HepG2 (cell line): ENCODE data around the gene CCM2L. TPM values are rescaled to one million over a fixed set of nuclear protein-coding genes. Genes with fewer than 3 reads are reported as not detected.

Experiments
- BCL6 ChIP-seq: IDR thresholded peaks from 2 replicates; pipeline ENCODE4 v1.6.1; 2016; ENCODE audit warnings: missing genetic modification reagents, missing compliant biosample characterization
- CTCF ChIP-seq: sonication (generic); formaldehyde crosslinking; IDR thresholded peaks from 2 replicates; pipeline ENCODE4 v1.5.0; 2020; ENCODE audit warnings: mild to moderate bottlenecking, missing genetic modification reagents, moderate library complexity
- FUBP1 ChIP-seq: sonication (generic); formaldehyde crosslinking; IDR thresholded peaks from 2 replicates; pipeline ENCODE4 v1.5.1; 2020; ENCODE audit warnings: missing genetic modification reagents, mild to moderate bottlenecking, borderline replicate concordance
- NFATC3 ChIP-seq: sonication (generic); formaldehyde crosslinking; IDR thresholded peaks from 2 replicates; pipeline ENCODE4 v1.5.1; 2020; ENCODE audit warnings: mild to moderate bottlenecking, missing genetic modification reagents
- PRMT3 ChIP-seq: sonication (generic); formaldehyde crosslinking; IDR thresholded peaks from 2 replicates; pipeline ENCODE4 v1.8.1; 2022; ENCODE audit warnings: low read depth, mild to moderate bottlenecking, moderate library complexity, missing genetic modification reagents, borderline replicate concordance
- ZNF343 ChIP-seq: sonication (generic); formaldehyde crosslinking; IDR thresholded peaks from 2 replicates; pipeline ENCODE4 v1.4.0; 2020; ENCODE audit warnings: mild to moderate bottlenecking, missing genetic modification reagents
- ZNF749 ChIP-seq: sonication (generic); formaldehyde crosslinking; IDR thresholded peaks from 2 replicates; pipeline ENCODE4 v1.8.0; 2022; ENCODE audit warnings: mild to moderate bottlenecking, missing genetic modification reagents, moderate library complexity, borderline replicate concordance
- polyA plus RNA-seq, 8 experiments: library from polyadenylated mRNA; depleted of rRNA in 3 of 8; stranded (reverse) in 7 of 8; unstranded in 1 of 8; fragments of >200 nt; fragmentation: Illumina TruSeq in 4 of 8; extraction: Trizol in 4 of 8; gene quantifications; 2 replicates each; pipeline versions ENCODE4 v1.2.1 to v1.2.3, GENCODE V29; 2011 to 2016; ENCODE audit warnings: low read depth in 4 of 8, missing spikeins in 1 of 8, mixed read lengths in 1 of 8; ENCODE audit not compliant: insufficient read depth in 1 of 8
- total RNA-seq, 5 experiments: library from RNA; depleted of rRNA; stranded (reverse); fragments of >200 nt; fragmentation: Illumina TruSeq; extraction: Trizol; gene quantifications; 2 replicates each; pipeline ENCODE4 v1.2.3, GENCODE V29; 2016; ENCODE audit warnings: low read depth in 1 of 5
- TF ChIP-seq, protein P1 (sequence below): IDR thresholded peaks from 2 replicates; pipeline ENCODE4 v1.6.1; 2016
- TF ChIP-seq, protein P2 (sequence below): sonication (generic); formaldehyde crosslinking; IDR thresholded peaks from 2 replicates; pipeline ENCODE4 v1.4.0; 2020; ENCODE audit warnings: low read depth, mild to moderate bottlenecking, missing genetic modification reagents

Gene CCM2L
- total and polyA plus RNA-seq, 2 of the 13 experiments (the other 11 are each of a cell fraction or from before 2014, with no cell fraction given), result 0.15 TPM; not detected in 1

- TF ChIP-seq FUBP1 (no peak), ZNF749 (CRISPR knock-in tag) (no peak), BCL6 (CRISPR knock-in tag) (0 out of 2 replicates have a peak, but pooled peaks have one; percentile 12), CTCF (peak; percentile 93), NFATC3 (CRISPR knock-in tag) (0 out of 2 replicates have a peak, but pooled peaks have one; percentile 35), ZNF343 (peak; percentile 89; the same call in 1 of the 2 replicates), PRMT3 (CRISPR knock-in tag) (no peak)
- TF ChIP-seq, protein P1, sequence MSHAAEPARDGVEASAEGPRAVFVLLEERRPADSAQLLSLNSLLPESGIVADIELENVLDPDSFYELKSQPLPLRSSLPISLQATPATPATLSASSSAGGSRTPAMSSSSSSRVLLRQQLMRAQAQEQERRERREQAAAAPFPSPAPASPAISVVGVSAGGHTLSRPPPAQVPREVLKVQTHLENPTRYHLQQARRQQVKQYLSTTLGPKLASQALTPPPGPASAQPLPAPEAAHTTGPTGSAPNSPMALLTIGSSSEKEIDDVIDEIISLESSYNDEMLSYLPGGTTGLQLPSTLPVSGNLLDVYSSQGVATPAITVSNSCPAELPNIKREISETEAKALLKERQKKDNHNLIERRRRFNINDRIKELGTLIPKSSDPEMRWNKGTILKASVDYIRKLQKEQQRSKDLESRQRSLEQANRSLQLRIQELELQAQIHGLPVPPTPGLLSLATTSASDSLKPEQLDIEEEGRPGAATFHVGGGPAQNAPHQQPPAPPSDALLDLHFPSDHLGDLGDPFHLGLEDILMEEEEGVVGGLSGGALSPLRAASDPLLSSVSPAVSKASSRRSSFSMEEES (CRISPR knock-in tag), result 0 out of 2 replicates have a peak, but pooled peaks have one; percentile 22
- TF ChIP-seq, protein P2, sequence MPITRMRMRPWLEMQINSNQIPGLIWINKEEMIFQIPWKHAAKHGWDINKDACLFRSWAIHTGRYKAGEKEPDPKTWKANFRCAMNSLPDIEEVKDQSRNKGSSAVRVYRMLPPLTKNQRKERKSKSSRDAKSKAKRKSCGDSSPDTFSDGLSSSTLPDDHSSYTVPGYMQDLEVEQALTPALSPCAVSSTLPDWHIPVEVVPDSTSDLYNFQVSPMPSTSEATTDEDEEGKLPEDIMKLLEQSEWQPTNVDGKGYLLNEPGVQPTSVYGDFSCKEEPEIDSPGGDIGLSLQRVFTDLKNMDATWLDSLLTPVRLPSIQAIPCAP (CRISPR knock-in tag), result no peak
These were observed 21.0 kb downstream of the CCM2L start (continued) for GRCh38 chr20:32031007-32031958.
